SU-DHL-6 (cell line): ENCODE results near the gene COG5.

ENCODE experiments used
- H2AFZ ChIP-seq: fragments of 200-600 bp; sonication (generic); 2 replicates; pipeline ENCODE4 v1.6.1; 2014; ENCODE audit warnings: low read depth, mild to moderate bottlenecking, moderate library complexity, mixed read lengths, antibody characterized with exemption, low read length; ENCODE audit not compliant: severe bottlenecking
- H3F3A ChIP-seq: fragments of 200-600 bp; shearing (Covaris generic); 2 replicates; pipeline ENCODE4 v1.6.0; 2016; ENCODE audit warnings: antibody characterized with exemption, mild to moderate bottlenecking; ENCODE audit not compliant: insufficient read depth
- H3K27ac ChIP-seq: fragments of 200-600 bp; sonication (generic); 2 replicates; pipeline ENCODE4 v1.5.1; 2016; ENCODE audit warnings: low read depth, mild to moderate bottlenecking, low read length, moderate library complexity, mixed read lengths
- H3K27me3 ChIP-seq: fragments of 200-600 bp; sonication (generic), shearing (Covaris generic); 2 replicates; pipeline ENCODE4 v1.6.0; 2014; ENCODE audit warnings: mild to moderate bottlenecking, low read length
- H3K36me3 ChIP-seq: fragments of 200-600 bp; sonication (generic); 2 replicates; pipeline ENCODE4 v1.6.1; 2014; ENCODE audit warnings: mild to moderate bottlenecking, low read length, mixed read lengths
- H3K4me2 ChIP-seq: fragments of 300-600, 200-600 bp; shearing (Covaris generic), sonication (generic); 2 replicates; pipeline ENCODE4 v1.6.0; 2014; ENCODE audit warnings: low read length, low read depth, mild to moderate bottlenecking; ENCODE audit not compliant: poor library complexity, severe bottlenecking
- H3K4me3 ChIP-seq: fragments of 200-600 bp; sonication (generic); 2 replicates; pipeline ENCODE4 v1.5.1; 2014; ENCODE audit warnings: antibody characterized with exemption, low read length, mild to moderate bottlenecking, mixed read lengths; ENCODE audit not compliant: insufficient read depth, poor library complexity, severe bottlenecking
- H3K79me2 ChIP-seq: fragments of 200-600 bp; sonication (generic); 2 replicates; pipeline ENCODE4 v1.6.1; 2014; ENCODE audit warnings: mild to moderate bottlenecking, low read length, moderate library complexity; ENCODE audit not compliant: insufficient read depth
- H3K9ac ChIP-seq: fragments of 200-600 bp; sonication (generic); 2 replicates; pipeline ENCODE4 v1.7.0; 2014; ENCODE audit warnings: mild to moderate bottlenecking, low read length
- H3K9me2 ChIP-seq: fragments of 200-600 bp; sonication (generic); replicated peaks from 2 replicates; pipeline ENCODE4 v1.6.1; 2014; ENCODE audit warnings: low read length; ENCODE audit not compliant: insufficient read depth
- H3K9me3 ChIP-seq: fragments of 200-600 bp; sonication (generic); 2 replicates; pipeline ENCODE4 v1.6.1; 2014; ENCODE audit warnings: low read length, mixed read lengths; ENCODE audit not compliant: insufficient read depth
- H4K20me1 ChIP-seq: fragments of 200-600 bp; sonication (generic); 2 replicates; pipeline ENCODE4 v1.6.1; 2014; ENCODE audit warnings: low read depth, mild to moderate bottlenecking, antibody characterized with exemption, low read length, moderate library complexity, mixed read lengths
- EZH2phosphoT487 ChIP-seq: fragments of 200-600 bp; sonication (generic), shearing (Covaris generic); conservative IDR thresholded peaks from 2 replicates; pipeline ENCODE4 v1.6.1; 2018; ENCODE audit warnings: mild to moderate bottlenecking, antibody characterized with exemption, low read length, moderate library complexity, mixed read lengths
- TF ChIP-seq, protein P1 (sequence below): fragments of 200-600 bp; sonication (generic); IDR thresholded peaks from one replicate; pipeline ENCODE4 v1.5.1; 2017; ENCODE audit warnings: antibody characterized with exemption, mild to moderate bottlenecking, low read length, moderate library complexity; ENCODE audit not compliant: insufficient read depth, poor library complexity, severe bottlenecking

COG5 gene

DNA sequence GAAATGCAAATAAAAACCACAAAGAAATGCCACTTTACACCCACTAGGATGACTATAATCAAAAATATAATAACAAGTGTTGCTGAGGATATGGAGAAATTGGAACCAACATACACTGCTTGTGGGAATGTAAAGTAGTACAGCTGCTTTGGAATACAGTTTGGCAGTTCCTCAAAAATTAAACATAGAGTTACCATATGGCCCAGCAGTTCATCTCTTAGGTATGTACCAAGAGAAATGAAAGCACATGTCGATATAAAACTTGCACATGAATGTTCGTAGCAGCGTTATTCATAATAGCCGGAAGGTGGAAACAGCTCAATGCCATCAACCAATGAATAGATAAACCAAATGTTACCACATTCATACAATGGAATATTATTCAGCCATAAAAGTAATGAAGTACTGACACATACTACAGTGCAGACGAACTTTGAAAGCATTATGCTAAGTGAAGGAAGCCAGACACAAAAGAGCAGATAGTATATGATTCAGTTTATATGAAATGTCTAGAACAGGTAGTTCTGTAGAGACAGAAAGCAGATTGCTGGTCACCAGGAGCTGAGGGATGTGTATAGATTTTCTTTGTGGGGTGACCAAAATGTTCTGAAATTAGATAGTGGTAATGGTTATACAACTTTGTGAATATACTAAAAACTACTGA lies 28.8 kb upstream of the COG5 start:
- H3K4me3 ChIP-seq: no peak overlapping the region
- H3K36me3 ChIP-seq: no peaks in the 10 kb centered on the region; the same call in 1 of the 2 replicates
- H3K79me2 ChIP-seq: no peaks in the 10 kb centered on the region
- peaks cover 8% of the 10 kb centered on the region; the same call in 1 of the 2 replicates for H4K20me1 ChIP-seq
- no peak overlapping the region for H3K9ac ChIP-seq
- H3K9me3 ChIP-seq: no peaks in the 10 kb centered on the region
- H3K4me2 ChIP-seq: no peak overlapping the region
- TF ChIP-seq EZH2phosphoT487: no peak
- TF ChIP-seq, protein P1, sequence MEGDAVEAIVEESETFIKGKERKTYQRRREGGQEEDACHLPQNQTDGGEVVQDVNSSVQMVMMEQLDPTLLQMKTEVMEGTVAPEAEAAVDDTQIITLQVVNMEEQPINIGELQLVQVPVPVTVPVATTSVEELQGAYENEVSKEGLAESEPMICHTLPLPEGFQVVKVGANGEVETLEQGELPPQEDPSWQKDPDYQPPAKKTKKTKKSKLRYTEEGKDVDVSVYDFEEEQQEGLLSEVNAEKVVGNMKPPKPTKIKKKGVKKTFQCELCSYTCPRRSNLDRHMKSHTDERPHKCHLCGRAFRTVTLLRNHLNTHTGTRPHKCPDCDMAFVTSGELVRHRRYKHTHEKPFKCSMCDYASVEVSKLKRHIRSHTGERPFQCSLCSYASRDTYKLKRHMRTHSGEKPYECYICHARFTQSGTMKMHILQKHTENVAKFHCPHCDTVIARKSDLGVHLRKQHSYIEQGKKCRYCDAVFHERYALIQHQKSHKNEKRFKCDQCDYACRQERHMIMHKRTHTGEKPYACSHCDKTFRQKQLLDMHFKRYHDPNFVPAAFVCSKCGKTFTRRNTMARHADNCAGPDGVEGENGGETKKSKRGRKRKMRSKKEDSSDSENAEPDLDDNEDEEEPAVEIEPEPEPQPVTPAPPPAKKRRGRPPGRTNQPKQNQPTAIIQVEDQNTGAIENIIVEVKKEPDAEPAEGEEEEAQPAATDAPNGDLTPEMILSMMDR: no peak
- no peak overlapping the region for H2AFZ ChIP-seq
- no peaks in the 10 kb centered on the region for H3K27me3 ChIP-seq
- H3K9me2 ChIP-seq: no peaks in the 10 kb centered on the region
- no peak overlapping the region for H3K27ac ChIP-seq
- no peaks in the 10 kb centered on the region for H3F3A ChIP-seq

DNA sequence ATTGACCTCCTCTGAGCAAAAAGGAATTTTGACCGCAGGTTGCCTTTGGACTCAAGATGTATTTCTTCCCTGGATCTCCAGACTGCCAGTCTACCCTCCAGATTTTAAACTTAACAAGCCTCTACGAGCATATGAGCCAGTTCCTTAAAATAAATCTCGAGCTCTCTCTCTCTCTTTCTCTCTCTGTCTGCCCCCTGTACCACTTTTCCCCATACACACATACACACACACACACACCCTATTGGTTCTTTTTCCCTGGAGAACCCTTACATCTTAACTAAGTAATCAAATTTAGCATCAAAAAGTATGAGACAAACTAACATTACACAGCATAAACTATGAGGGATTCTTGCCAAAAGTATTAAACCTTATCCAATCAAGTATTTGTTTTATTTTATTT lies 27.7 kb upstream of the COG5 start:
- TF ChIP-seq, protein P1: no peak
- no peak for TF ChIP-seq EZH2phosphoT487
- H3K27ac ChIP-seq: no peak overlapping the region
- peaks cover 4% of the 10 kb centered on the region; the same call in 1 of the 2 replicates for H3K36me3 ChIP-seq
- H3K4me2 ChIP-seq: no peak overlapping the region
- H3K27me3 ChIP-seq: no peaks in the 10 kb centered on the region
- no peak overlapping the region for H3K4me3 ChIP-seq
- H3K9me3 ChIP-seq: no peaks in the 10 kb centered on the region
- no peak overlapping the region for H3K9ac ChIP-seq
- no peaks in the 10 kb centered on the region for H3F3A ChIP-seq
- no peaks in the 10 kb centered on the region for H3K9me2 ChIP-seq
- no peak overlapping the region for H2AFZ ChIP-seq
- H4K20me1 ChIP-seq: peaks cover 9% of the 10 kb centered on the region; the same call in 1 of the 2 replicates
- no peaks in the 10 kb centered on the region for H3K79me2 ChIP-seq

- Histone ChIP-seq H3K79me2 (0 out of 2 replicates have a peak, but pooled peaks cover 4% of the 10 kb centered on the region), H3K27ac (no peak overlapping the region), H3K9me3 (no peaks in the 10 kb centered on the region), H3K4me3 (no peak overlapping the region), H3K36me3 (peaks cover 13% of the 10 kb centered on the region), H3F3A (no peaks in the 10 kb centered on the region), H3K27me3 (no peaks in the 10 kb centered on the region), H3K4me2 (no peak overlapping the region), H4K20me1 (peaks cover 9% of the 10 kb centered on the region; the same call in 1 of the 2 replicates), H3K9ac (no peak overlapping the region), H2AFZ (no peak overlapping the region), H3K9me2 (no peaks in the 10 kb centered on the region)
- TF ChIP-seq EZH2phosphoT487: no peak
- TF ChIP-seq, protein P1: no peak
Measured at GRCh38 chr7:107588529-107589130, 24.9 kb upstream of the COG5 start.
